Stimulated activated CD4-positive, alpha-beta T cell treated with anti-CD3 and anti-CD28 coated beads, Interleukin-1b, Interleukin-23, amount 100 ng/mL, for 48 hours (primary cell): Measurements from ENCODE around the gene TSHZ2.
A peak's percentile ranks its signal among the peaks of the same experiment; 100 is the strongest.
"Not testable (repeated sequence)": the region's sequence is repeated elsewhere in the genome, so short reads cannot be mapped to it uniquely, and the experiment has no call there.

Source experiments
- DNase-seq: peaks from one replicate; pipeline ENCODE4 v3.0.0-alpha.2; 2020

Gene TSHZ2

DNA sequence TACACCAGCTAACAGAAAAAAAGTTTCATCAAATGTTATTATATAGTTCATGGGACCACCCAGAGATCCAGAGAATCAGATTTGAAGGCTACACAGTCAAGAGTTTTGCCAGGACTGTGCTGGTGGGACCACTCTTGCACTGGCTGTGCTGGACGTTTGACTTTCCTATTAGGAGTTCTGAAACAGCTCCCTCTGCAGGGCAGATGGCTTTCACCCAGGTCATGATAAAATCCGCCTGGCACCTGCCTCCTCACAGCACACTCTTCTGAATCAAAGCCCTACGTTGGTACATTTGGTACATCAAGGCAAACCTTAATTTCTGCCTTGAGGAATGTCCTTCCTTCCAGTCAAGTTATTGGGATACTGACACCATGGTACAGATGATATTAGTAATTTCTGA lies 319.4 kb downstream of the TSHZ2 start:
- DNase-seq = no peak

DNA sequence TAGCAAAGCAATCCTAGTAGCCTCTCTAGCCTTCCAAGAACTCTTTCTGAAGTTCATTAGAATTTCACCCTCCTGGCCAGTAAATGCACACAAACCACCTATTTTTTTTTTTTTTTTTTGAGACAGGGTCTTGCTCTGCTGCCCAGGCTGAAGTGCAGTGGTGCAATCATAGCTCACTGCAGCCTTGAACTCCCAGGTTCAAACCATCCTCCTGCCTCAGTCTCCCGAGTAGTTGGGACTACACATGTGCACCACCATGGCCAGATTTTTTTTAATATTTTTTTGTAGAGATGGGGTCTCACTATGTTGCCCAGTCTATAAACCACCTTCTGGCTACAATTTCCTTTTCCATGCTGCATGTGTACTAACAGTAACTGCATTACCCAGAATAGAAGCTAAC lies 320.2 kb downstream of the TSHZ2 start:
- DNase-seq = no peak

DNA sequence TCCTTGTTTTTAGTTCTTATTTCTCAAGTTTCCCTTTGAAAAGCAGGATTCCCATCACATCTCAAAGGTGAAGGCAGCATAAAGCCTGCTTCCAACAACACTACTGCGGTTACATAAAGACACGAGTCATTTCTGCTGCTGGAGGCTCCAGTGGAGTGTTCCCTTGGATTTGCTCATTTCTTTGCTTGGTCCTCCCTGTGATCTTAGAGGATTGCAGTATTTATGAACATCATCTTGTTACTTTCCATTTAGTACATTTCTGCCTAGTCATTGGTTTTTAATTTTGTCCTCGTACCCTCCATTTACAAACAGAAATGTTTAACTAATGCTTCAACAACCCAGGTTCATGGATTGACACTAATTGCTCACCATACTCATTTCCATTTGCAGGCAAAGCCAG lies 322.6 kb downstream of the TSHZ2 start:
- DNase-seq = no peak

DNA sequence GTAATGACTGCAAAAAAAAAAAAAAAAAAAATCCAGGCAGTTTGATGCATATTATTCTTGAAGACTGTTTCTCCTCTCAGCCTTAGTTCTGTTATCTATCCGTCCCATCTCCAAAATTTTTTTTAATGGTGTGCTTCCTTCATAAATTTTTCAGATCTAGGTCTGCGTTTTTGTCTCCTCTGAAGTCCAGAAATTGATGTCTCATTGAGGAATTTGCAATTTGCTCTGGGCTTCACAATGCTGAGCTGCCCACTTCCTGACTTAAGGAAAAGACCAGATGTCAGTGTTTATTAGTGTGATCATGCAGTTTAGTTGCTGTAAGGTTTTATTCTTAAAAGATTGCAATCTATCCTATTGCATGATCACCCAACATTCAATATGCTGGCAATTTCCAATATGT lies 323.9 kb downstream of the TSHZ2 start:
- no peak for DNase-seq

DNA sequence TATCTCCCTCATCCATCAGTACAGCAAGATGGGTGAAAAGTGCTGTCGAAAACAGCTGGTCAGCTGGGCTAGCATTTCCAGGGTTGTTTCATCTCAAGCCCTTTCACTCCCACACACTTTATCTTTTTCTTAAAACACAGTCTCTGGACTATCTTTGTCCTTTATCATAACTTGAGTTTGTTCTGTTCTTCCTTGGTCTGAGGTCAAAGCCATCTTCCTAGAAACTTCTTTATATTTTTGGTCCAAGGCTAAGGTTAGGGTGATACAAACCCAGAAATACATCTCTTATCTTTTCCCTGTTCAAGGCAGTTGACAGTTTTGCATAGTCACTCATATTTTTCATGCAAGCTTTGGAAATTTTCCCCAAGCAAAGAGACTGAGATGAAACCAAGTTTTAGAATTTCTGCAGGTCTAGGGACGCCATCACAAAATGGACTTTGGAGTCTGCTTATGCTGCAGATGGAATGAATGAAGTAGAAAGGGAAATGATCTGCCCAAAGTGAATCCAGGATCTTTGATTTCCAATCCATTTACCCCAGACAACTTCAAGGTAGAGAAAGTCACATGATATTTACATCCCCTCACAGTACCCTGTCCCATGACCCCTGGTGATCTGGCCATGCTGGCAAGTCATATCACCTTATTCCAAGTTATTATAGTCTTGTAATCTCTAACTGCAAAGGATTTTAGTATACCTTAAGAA lies 324.4 kb downstream of the TSHZ2 start:
- no peak for DNase-seq

DNA sequence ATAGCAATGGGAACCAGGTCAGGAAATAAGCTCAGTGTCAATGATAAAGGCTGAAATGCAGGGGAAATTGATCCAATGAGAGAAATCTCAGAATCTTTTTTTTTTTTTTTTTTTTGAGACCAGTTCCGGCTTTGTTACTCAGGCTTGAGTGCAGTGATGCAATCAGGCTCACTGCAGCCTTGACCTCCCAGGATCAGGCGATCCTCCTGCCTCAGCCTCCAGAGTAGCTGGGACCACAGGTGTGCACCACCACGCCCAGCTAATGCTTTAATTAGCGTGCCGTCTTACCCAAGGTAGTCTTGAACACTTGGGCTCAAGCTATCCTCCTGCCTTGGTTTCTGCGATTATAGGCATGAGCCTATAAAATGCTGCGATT lies 325.0 kb downstream of the TSHZ2 start:
- no peak for DNase-seq

DNA sequence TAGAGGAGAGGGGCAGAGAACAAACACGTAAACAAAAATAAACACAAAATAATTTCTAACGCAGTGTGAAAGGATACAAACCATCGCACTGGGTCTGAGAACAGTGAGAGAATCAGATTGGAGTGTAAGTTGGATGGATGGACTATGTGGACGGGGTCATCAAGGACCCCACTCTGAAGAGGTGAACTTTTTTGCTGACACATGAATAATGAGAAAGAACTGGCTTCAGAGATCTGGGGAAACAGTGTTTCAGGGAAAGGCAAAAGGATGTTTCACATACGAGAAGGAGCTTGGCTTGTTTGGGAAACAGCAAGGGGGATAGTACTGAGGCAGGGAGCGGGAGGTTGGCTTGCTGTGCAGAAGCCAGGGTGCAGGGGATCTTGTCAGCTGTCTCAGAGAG lies 326.1 kb downstream of the TSHZ2 start:
- no peak for DNase-seq

DNA sequence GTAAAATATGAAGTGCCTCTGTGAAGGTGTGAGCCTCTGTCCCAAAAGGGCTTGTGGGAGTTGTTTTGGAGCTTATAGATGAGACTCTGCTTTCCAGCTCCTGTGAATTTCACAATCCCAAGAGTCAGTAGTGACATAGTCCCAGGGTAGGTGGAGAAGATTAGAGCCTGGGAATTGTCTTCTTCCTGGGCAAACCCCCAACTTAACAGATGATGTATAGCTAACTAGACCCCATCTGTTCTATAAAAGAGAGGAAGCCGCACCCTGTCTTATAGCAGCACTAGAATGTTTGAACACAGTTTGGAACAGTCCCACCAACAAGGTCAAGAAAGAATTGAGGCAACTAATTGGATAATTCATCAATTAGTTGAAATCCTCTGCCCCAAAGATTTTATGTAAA lies 326.8 kb downstream of the TSHZ2 start:
- DNase-seq = no peak

DNA sequence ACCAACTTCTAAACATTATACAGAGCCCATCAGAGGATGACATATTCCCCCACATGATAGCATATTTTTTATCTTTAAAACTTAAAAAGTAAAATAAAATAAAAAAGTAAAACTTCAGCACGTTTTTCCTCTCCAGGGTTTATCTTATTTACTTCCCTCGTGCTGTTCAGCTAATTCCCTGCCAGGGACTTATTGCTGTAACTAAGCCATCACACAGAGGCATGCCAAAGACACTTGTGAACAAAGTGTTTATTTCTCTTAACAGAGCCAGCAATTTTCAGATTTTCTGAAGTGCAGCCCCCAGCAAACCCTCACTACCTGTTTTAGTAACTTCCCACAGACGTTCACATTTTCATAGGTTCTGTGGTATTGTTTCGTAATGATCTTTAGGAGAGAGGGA lies 327.7 kb downstream of the TSHZ2 start:
- no peak for DNase-seq

DNA sequence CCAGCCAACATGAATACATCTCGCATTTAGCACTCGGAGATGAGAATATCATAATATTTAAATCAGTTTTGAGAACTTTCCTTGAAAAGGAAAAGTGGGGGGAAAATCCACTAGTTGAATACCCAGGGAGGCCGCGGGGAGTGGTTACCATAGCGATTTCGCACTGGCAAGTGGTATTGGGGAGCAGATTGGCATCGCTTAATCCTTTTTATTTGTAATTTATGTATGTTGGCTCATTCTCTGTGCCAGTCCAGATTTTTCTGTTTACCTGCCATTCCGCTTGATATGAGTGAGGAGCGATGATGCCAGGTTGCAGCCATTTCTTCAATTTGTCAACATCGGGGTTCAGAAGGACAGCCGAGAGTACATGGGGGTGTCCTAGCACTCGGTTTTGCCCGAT lies 329.7 kb downstream of the TSHZ2 start:
- no peak for DNase-seq

DNA sequence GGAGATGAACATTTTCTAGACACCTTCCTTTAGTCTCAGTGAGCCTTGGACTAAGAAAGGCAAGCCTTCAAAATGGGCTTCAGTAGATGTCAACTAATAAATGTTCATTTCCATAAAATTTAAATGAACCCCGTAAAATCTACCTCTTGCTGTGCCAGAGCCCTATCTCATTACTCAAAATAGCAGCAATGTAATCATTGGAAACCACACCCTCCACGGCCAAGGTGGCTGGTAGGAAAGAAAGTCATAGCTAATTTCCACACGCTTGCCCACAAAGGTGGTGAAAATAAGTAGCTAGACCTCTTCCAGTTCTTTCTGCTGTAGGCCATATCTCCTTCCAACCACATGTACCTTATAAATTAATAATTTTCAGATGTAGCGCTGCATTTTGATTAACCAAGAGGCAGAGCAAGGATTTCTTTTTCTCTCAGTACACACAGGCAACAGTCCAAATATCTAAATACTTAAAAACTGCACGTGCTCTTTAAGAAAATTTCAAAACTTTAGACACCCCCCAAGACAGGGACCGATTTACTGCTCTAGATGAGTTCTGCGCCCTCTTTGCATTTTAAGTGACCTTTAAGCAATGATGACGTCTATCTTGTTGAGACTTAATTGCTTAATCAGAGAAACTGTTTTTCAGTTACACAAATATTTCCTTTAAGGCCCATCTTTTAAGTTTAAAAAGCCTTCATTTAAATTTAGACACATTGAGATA lies 330.7 kb downstream of the TSHZ2 start:
- no peak for DNase-seq

DNA sequence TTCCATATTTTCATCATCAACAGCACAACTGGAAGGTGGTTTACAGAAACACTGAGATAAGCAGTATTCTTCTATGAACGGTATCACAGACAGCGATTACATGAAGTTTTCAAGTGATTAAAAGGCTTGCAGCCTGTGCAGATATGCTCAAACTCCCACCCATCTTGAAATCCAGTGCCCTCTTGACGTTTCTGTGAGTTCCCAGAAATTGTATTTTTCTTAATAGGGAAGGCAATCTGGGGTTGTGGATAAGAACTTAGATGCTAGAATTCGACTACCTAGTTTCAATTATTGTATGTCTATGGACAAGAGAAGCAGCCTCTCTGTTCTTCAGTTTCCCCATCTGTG lies 331.2 kb downstream of the TSHZ2 start:
- DNase-seq = no peak

DNA sequence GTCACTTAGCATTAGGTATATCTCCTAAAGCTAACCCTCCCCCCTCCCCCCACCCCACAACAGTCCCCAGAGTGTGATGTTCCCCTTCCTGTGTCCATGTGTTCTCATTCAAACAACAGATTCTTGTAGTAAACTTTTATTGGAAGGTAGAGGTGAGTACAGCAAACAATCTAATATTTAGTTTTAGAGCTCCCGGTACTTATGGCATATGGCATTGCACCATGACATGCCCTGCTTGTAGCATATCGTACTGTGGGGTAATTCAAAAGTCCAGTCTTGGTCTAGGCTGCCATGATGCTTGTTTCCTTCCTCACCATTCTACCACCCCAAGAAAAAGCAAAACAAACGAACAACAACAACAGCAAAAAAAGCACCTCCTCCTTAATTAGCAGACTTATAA lies 332.0 kb downstream of the TSHZ2 start:
- DNase-seq = no peak

DNA sequence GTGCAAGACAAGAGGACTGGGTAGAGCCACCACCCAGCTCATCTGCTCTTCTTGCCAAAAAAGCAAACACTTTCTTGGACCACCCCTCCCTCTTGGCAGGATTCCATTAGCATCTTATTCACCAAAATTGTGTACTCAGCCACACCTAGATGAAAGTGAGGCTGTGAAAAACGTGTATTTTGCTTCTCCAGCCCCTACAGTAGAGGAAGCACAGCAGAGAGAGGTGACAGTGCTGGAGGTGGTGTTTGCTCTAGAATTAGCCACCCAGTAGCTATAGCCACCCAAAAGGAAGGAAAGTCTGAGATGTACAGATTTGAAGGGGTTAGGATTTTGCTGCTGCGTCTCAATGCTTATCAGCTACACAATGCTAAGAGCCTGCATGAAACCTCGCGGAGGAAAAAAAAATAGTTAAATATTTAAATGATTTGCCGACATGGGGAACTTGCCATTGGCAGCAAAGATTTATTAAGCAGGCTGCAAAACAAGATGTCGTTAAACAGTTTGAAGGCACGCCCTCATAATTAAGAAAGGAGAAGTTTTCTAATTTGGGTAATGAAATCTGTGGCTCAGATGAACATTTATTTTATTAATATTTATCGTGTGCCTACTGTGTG lies 334.1 kb downstream of the TSHZ2 start:
- DNase-seq = no peak

DNA sequence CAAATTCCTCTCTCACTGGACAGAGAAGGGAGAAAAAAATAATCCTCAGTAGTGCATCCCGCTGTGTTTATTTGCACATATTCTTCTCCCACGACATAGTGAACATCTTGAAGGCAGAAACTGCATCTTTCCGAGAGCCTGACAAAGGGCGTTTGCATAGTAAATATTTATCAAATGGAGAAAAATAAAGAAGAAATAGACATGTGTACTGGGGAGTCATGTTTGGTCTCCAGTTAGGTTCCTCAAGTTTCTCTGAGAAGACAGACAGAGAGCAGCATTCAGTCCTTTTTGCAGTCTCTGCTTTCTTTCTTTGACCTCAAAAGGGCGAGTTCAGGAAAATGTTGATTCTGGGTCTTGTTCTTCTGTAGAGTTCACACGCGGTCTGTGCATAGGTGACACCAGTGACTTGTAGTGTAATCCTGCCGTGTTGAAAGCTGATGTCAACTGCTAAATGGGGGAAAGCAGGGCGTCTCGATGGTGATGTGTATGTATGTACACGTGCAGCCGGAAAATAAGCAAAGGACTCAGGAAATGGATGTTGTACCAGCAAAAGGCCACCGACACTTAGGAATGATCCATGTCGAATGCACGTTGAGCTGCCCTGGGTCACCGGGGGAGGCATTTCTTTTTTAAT lies 335.9 kb downstream of the TSHZ2 start:
- no peak for DNase-seq

DNA sequence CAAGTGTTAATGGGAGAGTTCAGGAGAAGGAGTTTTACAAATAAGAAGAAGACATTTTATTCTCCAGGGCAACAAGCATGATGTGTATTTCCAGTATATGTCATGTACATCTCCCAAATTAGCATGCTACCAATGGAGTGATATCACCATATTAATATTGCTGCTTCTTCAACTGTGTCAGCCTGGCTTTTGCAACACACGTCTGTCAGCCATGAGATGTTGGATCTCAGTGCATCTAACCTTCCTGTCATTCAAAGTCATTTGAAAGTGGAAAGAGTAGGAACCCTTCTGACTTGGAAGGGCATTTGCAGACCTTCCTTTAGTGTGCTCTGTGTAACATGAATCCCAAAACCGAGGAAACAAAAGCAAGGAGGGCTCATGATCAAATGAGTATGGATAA lies 337.4 kb downstream of the TSHZ2 start:
- no peak for DNase-seq

DNA sequence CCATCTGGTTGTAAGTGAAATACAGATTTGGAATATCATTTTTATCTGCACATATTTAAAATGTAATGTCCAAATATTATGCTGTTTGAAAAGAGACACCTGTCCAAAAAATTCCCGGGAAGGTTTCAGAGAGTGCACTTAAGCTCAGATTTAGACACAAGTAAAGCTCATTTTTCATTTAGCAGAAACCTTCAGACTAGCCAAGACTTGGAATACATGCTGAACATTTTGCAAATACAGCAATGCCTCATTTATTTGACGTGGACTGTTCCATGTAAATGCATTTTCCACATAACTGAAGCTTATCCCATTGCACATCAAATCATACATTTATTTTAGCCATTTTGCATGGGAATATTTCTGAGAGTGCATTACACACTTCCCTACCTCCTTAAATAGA lies 340.8 kb downstream of the TSHZ2 start:
- no peak for DNase-seq

DNA sequence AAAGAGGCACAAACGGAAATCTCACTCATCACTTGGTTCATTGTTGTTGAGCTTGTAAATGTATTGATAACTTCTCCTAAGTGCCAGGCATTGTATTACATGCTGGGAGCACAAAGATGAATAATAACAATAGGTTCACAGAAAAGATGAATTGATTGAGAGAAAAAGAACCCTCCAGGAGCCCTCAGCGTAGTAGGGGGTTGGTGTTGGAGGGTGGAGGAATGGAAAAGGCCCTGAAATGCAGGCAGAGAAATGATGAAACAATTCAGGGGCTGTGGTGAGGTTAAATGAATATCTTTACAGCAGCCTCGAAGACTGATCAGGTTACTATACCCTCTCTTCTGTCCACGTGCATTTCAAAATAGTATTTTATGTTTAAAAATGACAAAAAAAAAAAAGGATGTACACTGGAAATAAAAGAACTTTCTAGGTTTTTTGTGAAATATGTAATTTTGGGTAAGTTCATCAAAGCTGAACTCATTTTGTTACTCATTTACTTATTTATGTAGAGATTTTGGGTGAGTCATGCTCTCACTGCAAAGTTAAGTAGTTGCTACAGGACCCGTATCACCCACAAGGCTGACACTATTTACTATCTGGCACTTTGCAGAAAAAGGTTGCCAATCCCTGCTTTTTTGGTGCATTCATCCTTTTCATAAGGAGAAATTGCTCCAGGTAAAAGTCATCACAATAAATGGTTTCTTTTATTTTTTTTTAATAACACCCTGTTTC lies 344.2 kb downstream of the TSHZ2 start:
- DNase-seq = no peak

DNA sequence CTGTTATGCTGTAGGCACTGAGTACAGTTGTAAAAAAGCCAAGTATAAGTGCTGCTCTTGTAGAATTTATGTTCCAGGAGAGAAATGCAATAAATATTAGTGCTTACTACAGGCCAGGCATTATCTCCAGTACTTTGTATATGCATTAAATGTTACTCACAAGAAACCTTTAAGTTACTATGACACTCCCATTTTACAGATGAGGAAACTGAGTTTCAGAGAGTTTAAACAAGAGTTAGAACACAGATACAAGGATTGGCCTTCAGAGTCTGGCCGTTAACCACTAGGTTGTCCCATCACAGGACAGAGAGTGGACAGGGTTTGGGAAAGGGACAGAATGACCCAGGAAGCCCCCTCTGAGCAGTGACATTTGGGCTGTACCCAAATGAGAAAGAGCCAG lies 347.0 kb downstream of the TSHZ2 start:
- no peak for DNase-seq

DNA sequence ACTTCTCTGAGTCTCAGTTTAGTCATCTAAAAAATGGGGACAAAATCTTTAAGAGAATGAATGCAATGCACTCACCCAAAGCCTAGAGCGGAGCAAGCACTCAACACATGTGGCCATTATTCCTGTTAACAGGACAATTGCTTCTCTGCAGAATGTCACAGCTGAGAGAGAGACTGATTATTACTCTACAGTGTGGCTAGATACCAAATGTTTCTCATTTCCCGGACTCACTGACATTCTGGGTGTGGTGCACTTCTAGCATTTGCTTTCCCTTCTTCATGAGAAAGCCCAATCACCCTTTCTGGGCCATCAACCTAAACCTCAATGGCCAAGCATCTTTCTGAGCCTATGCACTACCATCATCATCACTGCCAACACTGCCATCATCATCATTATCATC lies 347.6 kb downstream of the TSHZ2 start:
- no peak for DNase-seq

DNA sequence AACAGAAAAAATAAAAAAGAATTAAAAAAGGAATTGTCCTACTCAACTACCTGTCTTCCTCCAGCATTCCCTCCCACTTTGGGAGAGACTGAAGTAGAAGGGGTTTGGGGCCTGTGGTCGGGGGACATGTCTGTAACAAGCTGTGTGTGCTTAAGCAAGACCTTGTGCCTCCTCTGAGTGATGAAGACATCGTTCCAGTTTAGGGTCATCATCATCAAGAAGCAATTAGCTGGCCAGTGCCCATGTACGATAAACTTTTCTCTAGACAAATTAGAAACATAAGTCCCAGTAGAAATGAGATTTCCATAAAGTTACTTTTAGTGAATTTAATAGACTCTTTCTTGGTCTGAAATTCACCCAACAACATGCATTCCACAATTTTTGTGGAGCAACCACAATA lies 348.5 kb downstream of the TSHZ2 start:
- DNase-seq = no peak

DNA sequence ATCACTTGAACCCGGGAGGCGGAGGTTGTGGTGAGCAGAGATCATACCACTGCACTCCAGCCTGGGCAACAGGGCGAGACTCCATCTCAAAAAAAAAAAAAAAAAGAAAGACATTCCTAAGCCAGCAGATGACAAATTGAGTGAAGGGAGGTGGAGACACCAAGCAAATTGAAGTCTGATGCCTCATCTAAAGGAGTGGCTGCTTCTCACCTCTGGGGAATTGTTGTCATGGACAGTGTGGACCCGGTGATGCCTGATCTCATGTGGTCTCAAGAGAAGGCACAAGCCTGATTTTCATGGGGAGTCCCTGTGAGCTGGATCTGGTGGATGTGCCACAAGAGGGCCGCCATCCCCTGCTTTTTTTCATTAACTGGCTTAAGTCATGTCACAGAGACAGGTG lies 349.4 kb downstream of the TSHZ2 start:
- DNase-seq = no peak

DNA sequence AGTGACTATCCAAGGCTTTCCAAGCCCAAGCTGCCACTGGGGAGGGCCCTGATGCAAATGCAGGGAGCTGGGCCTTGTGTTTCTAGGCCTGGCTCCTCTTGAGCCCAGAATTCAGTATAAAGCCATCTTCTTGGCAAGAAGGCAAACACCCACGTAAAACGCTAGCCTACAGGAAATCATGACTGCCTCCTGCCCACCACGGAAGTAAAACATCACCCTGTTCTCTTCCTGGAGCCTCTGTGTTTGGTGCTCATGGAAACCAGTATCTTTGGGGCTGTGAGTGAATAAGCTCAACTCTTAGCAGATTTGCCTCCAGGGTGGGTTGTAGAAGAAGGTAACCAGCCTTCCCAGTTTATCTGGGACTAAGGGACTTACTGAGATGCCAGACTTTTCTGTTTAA lies 350.5 kb downstream of the TSHZ2 start:
- peak; percentile 34 for DNase-seq

DNA sequence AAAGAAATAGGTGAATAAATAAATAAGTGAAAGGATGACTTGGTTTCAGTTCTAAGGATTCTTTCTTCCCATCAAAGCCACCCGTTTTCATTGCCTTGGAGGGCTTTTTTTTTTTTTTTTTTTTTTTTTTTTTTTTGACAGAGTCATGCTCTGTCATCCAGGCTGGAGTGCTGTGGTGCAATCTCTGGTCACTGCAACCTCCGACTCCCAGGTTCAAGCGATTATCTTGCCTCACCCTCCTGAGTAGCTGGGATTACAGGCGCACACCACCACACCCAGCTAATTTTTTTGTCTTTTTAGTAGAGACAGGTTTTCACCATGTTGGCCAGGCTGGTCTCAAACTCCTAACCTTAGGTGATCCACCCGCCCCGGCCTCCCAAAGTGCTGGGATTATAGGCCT lies 351.3 kb downstream of the TSHZ2 start:
- DNase-seq = not testable (repeated sequence)
